Diencephalon (tissue), 1 donor: ENCODE results near the gene ZNF451. TPM values are rescaled to one million over a fixed set of nuclear protein-coding genes. Genes with fewer than 3 reads are reported as not detected.

Experiments
- total RNA-seq: library from RNA; depleted of rRNA; stranded (reverse); fragments of >200 nt; gene quantifications from one replicate; pipeline ENCODE4 v1.2.3, GENCODE V29; 2014

Gene ZNF451, protein sequence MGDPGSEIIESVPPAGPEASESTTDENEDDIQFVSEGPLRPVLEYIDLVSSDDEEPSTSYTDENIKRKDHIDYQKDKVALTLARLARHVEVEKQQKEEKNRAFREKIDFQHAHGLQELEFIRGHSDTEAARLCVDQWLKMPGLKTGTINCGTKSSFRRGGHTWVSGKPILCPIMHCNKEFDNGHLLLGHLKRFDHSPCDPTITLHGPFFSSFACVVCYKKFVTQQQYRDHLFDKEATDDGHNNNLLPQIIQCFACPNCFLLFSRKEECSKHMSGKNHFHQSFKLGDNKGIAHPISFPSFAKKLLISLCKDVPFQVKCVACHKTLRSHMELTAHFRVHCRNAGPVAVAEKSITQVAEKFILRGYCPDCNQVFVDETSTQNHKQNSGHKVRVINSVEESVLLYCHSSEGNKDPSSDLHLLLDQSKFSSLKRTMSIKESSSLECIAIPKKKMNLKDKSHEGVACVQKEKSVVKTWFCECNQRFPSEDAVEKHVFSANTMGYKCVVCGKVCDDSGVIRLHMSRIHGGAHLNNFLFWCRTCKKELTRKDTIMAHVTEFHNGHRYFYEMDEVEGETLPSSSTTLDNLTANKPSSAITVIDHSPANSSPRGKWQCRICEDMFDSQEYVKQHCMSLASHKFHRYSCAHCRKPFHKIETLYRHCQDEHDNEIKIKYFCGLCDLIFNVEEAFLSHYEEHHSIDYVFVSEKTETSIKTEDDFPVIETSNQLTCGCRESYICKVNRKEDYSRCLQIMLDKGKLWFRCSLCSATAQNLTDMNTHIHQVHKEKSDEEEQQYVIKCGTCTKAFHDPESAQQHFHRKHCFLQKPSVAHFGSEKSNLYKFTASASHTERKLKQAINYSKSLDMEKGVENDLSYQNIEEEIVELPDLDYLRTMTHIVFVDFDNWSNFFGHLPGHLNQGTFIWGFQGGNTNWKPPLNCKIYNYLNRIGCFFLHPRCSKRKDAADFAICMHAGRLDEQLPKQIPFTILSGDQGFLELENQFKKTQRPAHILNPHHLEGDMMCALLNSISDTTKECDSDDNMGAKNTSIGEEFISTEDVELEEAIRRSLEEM
- total RNA-seq, result 147 TPM

DNA sequence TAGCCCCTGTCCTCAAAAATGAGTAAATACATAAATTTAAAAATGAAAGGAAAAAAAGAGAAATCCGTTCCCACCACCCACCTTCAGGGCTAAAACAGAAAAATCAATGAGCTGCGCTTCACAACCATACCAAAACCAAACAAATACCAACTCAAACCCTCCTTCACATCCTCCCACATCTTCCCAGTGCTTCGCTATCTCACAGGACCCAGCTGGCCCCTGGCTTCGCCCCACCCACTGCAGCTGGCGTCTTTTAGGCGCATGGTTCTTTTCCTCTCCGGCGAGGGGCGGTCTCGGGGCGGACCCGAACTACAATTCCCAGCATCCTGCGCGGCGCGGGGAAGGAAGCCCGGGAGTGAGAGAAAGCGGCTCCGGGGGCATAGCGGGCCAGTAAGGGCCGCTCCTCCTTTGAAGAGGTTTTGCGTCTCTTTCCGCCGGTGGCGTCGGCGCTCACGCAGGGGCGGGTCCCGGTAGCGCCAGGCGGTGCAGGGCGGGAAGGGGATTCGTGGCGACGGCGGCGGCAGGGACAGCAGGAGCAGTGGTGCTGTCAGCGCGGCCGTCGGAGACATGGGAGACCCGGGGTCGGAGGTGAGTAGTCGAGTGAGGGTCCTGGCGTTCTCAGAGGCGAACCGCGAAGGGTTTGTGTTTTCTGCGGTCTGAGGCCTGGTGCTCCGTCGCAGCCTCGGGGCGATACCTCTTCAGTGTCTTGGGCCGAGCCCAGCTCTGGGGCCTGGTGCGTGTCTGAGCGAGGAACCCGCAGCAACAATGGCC, at the start of gene ZNF451:
Gene ZNF451 (plus strand): TSS at position 502 of the 771 bp plus-strand sequence. CDS start 66 bp downstream, at position 568.

DNA sequence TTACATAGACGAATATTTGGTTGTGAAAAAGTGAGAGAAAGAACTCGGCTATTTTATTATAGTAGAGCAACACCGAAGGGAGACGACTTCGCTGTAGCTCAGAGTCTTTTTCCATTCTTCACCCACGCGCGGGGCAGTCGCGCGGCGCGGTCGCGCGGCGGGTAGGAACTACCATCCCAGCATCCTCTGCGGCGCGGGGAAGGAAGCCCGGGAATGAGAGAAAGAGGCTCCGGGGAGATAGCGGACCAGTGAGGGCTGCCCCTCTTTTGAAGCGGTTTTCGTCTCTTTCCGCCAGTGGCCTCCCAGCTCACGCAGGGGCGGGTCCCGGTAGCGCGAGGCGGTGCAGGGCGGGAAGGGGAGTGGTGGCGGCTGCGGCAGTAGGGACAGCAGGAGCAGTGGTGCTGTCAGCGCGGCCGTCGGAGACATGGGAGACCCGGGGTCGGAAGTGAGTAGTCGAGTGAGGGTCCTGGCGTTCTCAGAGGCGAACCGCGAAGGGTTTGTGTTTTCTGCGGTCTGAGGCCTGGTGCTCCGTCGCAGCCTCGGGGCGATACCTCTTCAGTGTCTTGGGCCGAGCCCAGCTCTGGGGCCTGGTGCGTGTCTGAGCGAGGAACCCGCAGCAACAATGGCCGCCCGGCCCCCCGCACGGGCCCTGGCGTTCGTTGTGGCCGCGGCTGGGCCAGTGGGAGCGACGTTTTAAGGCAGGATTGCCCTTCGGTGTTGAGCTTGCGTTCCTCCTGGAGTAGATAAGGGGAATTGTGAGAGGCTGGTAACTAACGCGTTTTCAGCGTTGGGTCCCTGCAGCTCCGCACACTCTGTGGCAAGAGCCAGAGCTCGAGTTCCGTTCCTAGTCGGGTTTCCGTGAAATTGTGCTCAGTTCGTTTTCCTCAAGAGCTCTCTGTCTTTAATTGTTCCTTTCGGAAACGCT, 43.4 kb upstream of the ZNF451 start, which contains the start of gene KIAA1586:
Gene KIAA1586 (plus strand): TSS at position 362 of the 925 bp plus-strand sequence. CDS start 63 bp downstream, at position 425.

DNA sequence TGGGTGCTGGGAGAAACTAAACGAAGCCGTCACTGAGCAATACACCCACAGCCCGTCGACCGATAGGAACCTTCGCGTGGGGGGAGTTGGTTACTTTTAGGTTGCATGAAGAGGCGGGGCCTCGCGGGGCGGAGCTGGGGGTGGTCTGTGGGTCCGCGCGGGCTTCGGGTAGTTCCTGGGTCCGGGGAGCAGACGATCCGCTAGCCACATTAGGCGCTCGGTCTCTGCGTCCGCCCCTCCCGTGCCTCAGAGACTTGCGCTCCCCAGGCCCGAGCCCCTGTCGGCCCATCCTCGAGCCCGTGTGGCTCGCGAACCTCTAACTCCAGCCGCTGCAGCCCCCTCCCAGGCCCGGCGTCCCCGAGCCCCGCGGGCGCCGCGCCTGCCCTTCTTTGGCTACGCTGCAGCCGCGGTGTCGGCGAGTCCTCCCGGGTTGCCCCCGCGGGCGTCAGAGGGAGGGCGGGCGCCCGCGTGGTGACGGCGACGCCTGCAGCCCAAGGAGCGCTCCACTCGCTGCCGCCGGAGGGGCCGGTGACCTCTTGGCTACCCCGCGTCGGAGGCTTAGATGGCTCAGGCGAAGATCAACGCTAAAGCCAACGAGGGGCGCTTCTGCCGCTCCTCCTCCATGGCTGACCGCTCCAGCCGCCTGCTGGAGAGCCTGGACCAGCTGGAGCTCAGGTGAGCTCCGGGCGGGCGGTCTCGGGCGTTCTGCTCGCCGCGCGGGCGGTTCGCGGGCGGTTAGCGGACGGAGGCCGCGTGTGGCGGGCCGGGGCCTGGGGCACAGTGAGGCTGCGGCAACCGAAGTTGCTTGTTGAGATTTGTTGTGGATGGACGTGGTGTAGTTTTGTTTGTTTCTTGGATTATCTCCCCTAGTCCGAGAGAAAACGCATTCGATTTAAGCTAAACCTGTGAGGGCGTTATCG, 82.4 kb downstream of the ZNF451 start, which contains the start of gene BAG2:
Gene BAG2 (plus strand): TSS at position 191 of the 920 bp plus-strand sequence. CDS start 372 bp downstream, at position 563.

Other genes starting within 250 kb of the ZNF451 start
- 47.3 TPM for gene BEND6, start 135.1 kb upstream of the ZNF451 start, total RNA-seq
- 79.6 TPM for gene KIAA1586, start 43.5 kb upstream of the ZNF451 start, total RNA-seq
- gene BAG2, start 82.1 kb downstream of the ZNF451 start, total RNA-seq, result 4.2 TPM
- 37.6 TPM for gene RAB23, start 132.1 kb downstream of the ZNF451 start, total RNA-seq
- 18.0 TPM for gene PRIM2, start 227.4 kb downstream of the ZNF451 start, total RNA-seq